ENCODE data around the gene MKS1. TPM values are rescaled to one million over a fixed set of nuclear protein-coding genes. Genes with fewer than 3 reads are reported as not detected.

Gene MKS1
- total RNA-seq, 1 experiment from 2014 or later, result 12.1 TPM

GRCh38 chr17:58217766-58218165 lies 1.3 kb downstream of the MKS1 start:
- H3K4me3 ChIP-seq (ENCODE audit: low read depth in 2 of 2, low read length in 2 of 2), result no peak overlapping the region
- ATAC-seq (no peak), DNase-seq (ENCODE audit: low read depth, low spot score) (no peak)
- POLR2A ChIA-PET, result interaction anchor here (0.6 kb wide), 1 partner anchor 73 kb away, joined by 6 read pairs; no protein-coding TSS in a partner anchor
- intact Hi-C loops (cut with micrococcal nuclease; ENCODE audit: unreplicated experiment), result no loop called here
- no peak overlapping the region for H3K27ac ChIP-seq (ENCODE audit: low read length)
- H3K27me3 ChIP-seq (ENCODE audit: control insufficient read depth, insufficient read depth, low read length), result no peaks in the 10 kb centered on the region
- CTCF ChIA-PET, result no interaction called here
- in situ Hi-C loops (cut with HindIII; ENCODE audit: low pct_unique_long_range_greater_than_20kb, low sequenced_read_pairs), result no loop called here
- no peaks in the 10 kb centered on the region; the same call in 1 of the 2 replicates for H3K4me1 ChIP-seq (ENCODE audit: control insufficient read depth, insufficient read depth, low read length)
- TF ChIP-seq POLR2AphosphoS5 (IDR thresholded peaks at IDR 0.05; ENCODE audit: low read depth, low read length), result no peak
- no peak for TF ChIP-seq CTCF (IDR thresholded peaks at IDR 0.05)
- TF ChIP-seq SIN3A (IDR thresholded peaks at IDR 0.05; ENCODE audit: borderline replicate concordance, insufficient read depth, low read depth, low read length), result no peak
- TF ChIP-seq TCF7L2 (IDR thresholded peaks at IDR 0.05; ENCODE audit: low read depth, low read length), result no peak
- TF ChIP-seq REST (IDR thresholded peaks at IDR 0.05; ENCODE audit: insufficient read depth in 1 of 2, low read depth in 2 of 2, low read length in 1 of 2), result no peak
- no TSS peak for BruUV-seq (replicated peaks)
- H3K36me3 ChIP-seq (ENCODE audit: control insufficient read depth, insufficient read depth, low read length), result peaks cover 3% of the 10 kb centered on the region; the same call in 1 of the 2 replicates
- H3K9me3 ChIP-seq (ENCODE audit: control insufficient read depth, insufficient read depth, low read depth, low read length), result no peaks in the 10 kb centered on the region

- no peak for DNase-seq (ENCODE audit: low read depth, low spot score)
- no peaks in the 10 kb centered on the region; the same call in 1 of the 2 replicates for H3K4me1 ChIP-seq (ENCODE audit: control insufficient read depth, insufficient read depth, low read length)
- H3K36me3 ChIP-seq (ENCODE audit: control insufficient read depth, insufficient read depth, low read length), result peaks cover 3% of the 10 kb centered on the region; the same call in 1 of the 2 replicates
- no peaks in the 10 kb centered on the region for H3K9me3 ChIP-seq (ENCODE audit: control insufficient read depth, insufficient read depth, low read depth, low read length)
- POLR2A ChIA-PET, result no interaction called here
- TF ChIP-seq CTCF (IDR thresholded peaks at IDR 0.05), result no peak
- no peak for TF ChIP-seq POLR2AphosphoS5 (IDR thresholded peaks at IDR 0.05; ENCODE audit: low read depth, low read length)
- no peak for TF ChIP-seq SIN3A (IDR thresholded peaks at IDR 0.05; ENCODE audit: borderline replicate concordance, insufficient read depth, low read depth, low read length)
- TF ChIP-seq REST (IDR thresholded peaks at IDR 0.05; ENCODE audit: insufficient read depth in 1 of 2, low read depth in 2 of 2, low read length in 1 of 2), result no peak
- no peak for TF ChIP-seq TCF7L2 (IDR thresholded peaks at IDR 0.05; ENCODE audit: low read depth, low read length)
- no peaks in the 10 kb centered on the region for H3K27me3 ChIP-seq (ENCODE audit: control insufficient read depth, insufficient read depth, low read length)
- no peak; the same call in 1 of the 2 replicates for ATAC-seq
- no peak overlapping the region for H3K4me3 ChIP-seq (ENCODE audit: low read depth in 2 of 2, low read length in 2 of 2)
- no peak overlapping the region for H3K27ac ChIP-seq (ENCODE audit: low read length)
- in situ Hi-C loops (cut with HindIII; ENCODE audit: low pct_unique_long_range_greater_than_20kb, low sequenced_read_pairs), result no loop called here
- intact Hi-C loops (cut with micrococcal nuclease; ENCODE audit: unreplicated experiment), result no loop called here
- CTCF ChIA-PET, result interaction anchor here (1.7 kb wide), 1 partner anchor 34 kb away, joined by 3 read pairs; no protein-coding TSS in a partner anchor
- BruUV-seq (replicated peaks), result no TSS peak
Observed at GRCh38 chr17:58215685-58216084, 3.4 kb downstream of the MKS1 start.
